Caco-2 (cell line): ENCODE measurements around the gene CEP20. TPM values are rescaled to one million over a fixed set of nuclear protein-coding genes. Genes with fewer than 3 reads are reported as not detected.
A peak's percentile ranks its signal among the peaks of the same experiment; 100 is the strongest.

Experiments used
- BruUV-seq: library from RNA; stranded (reverse); fragments of 400-500 nt; replicated peaks from 2 replicates; lab custom pipeline; 2021; lab: Mats Ljungman, UMichigan
- CTCF ChIA-PET: fragments of 300-600 bp; sonication (Branson Sonifier 250); formaldehyde crosslinking; loops from one replicate; lab custom pipeline; 2022; ENCODE audit warnings: antibody characterized with exemption; lab: Charles Lee
- POLR2A ChIA-PET: fragments of 300-600 bp; sonication (Branson Sonifier 250); formaldehyde crosslinking; loops from one replicate; lab custom pipeline; 2022; ENCODE audit warnings: antibody characterized with exemption; lab: Charles Lee
- DNase-seq, 2 experiments: peaks; one replicate each; pipeline versions ENCODE4 v3.0.0 to v3.0.0-alpha.2; 2020 to 2022
- H3K27me3 ChIP-seq: replicated peaks from 2 replicates; pipeline ENCODE4 v1.6.0; 2011; ENCODE audit warnings: low read length; ENCODE audit not compliant: control insufficient read depth, insufficient read depth
- H3K36me3 ChIP-seq: 2 replicates; pipeline ENCODE4 v1.5.1; 2011; ENCODE audit warnings: low read length; ENCODE audit not compliant: control insufficient read depth, insufficient read depth
- H3K4me1 ChIP-seq: fragments of 250-450 bp; sonication (Bioruptor Pico); 2 replicates; pipeline ENCODE4 v1.5.1; 2020; ENCODE audit warnings: mild to moderate bottlenecking
- H3K4me3 ChIP-seq: 2 replicates; pipeline ENCODE4 v1.5.1; 2011; ENCODE audit warnings: low read depth, mild to moderate bottlenecking, control low read depth, low read length
- H3K9me3 ChIP-seq: fragments of 250-450 bp; sonication (Bioruptor Pico); 2 replicates; pipeline ENCODE4 v1.5.1; 2020; ENCODE audit warnings: mild to moderate bottlenecking, moderate library complexity
- H3K27ac Mint-ChIP-seq: one replicate; pipeline ENCODE4 v1.8.0; 2022; ENCODE audit warnings: mixed read lengths; ENCODE audit not compliant: unreplicated experiment
- H3K27me3 Mint-ChIP-seq: one replicate; pipeline ENCODE4 v1.8.0; 2022; ENCODE audit warnings: mixed read lengths; ENCODE audit not compliant: insufficient read depth, unreplicated experiment
- H3K36me3 Mint-ChIP-seq: one replicate; pipeline ENCODE4 v1.8.0; 2022; ENCODE audit warnings: mild to moderate bottlenecking, mixed read lengths; ENCODE audit not compliant: insufficient read depth, unreplicated experiment
- H3K4me1 Mint-ChIP-seq: one replicate; pipeline ENCODE4 v1.8.0; 2022; ENCODE audit warnings: low read depth, mixed read lengths; ENCODE audit not compliant: unreplicated experiment
- H3K4me3 Mint-ChIP-seq: one replicate; pipeline ENCODE4 v1.8.0; 2022; ENCODE audit warnings: mild to moderate bottlenecking, moderate library complexity, mixed read lengths; ENCODE audit not compliant: unreplicated experiment
- H3K9me3 Mint-ChIP-seq: one replicate; pipeline ENCODE4 v1.8.0; 2022; ENCODE audit warnings: mixed read lengths; ENCODE audit not compliant: unreplicated experiment
- intact Hi-C: fragments of 100-400 bp; cut with micrococcal nuclease; formaldehyde crosslinking; loops from one replicate; pipeline ENCODE4 v1.10.0; 2022; ENCODE audit not compliant: unreplicated experiment
- total RNA-seq: library from RNA; stranded (reverse); gene quantifications from 2 replicates; pipeline ENCODE4 v1.2.3, GENCODE V29; 2022
- TF ChIP-seq, protein P1 (sequence below), 2 experiments: fragments of 200-600 bp in 1 of 2; IDR thresholded peaks; 1 replicate in 1 of 2; 2 replicates in 1 of 2; pipeline versions ENCODE4 v1.5.1 to v1.8.0; 2011 to 2022; ENCODE audit warnings: antibody characterized with exemption in 1 of 2, control low read depth in 1 of 2, inconsistent platforms in 1 of 2, low read depth in 1 of 2, low read length in 1 of 2, mild to moderate bottlenecking in 1 of 2, moderate library complexity in 1 of 2; ENCODE audit not compliant: insufficient read depth in 1 of 2, severe bottlenecking in 1 of 2, unreplicated experiment in 1 of 2

CEP20 gene
- total RNA-seq, 1 experiment from 2014 or later, result 26.0 TPM

DNA sequence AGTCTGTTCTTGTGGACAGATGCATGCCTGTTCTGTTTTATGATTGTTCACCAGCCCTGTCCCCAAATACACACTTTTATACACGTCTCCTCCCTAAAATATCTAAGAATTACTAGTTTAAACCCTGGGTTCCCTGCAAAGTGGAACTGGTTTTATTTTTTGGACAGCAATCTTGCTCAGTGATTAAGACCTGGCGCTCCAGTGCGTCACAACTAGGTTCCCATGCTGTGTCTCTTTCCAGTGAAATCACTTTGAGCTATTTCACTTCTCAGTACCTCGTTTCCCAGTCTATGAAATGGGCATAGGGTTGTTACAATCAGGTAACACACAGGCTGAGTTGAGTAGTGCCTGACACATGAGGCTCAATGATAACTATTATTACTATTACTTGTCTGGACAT is 1.1 kb downstream of the CEP20 start:
- ChIA-PET POLR2A (no interaction called here), CTCF (interaction anchor here (0.9 kb wide), 1 partner anchor 211 kb away, joined by 4 read pairs; no protein-coding TSS in a partner anchor)
- BruUV-seq, result no TSS peak
- peaks cover 6% of the 10 kb centered on the region for H3K4me1 Mint-ChIP-seq
- TF ChIP-seq, protein P1, sequence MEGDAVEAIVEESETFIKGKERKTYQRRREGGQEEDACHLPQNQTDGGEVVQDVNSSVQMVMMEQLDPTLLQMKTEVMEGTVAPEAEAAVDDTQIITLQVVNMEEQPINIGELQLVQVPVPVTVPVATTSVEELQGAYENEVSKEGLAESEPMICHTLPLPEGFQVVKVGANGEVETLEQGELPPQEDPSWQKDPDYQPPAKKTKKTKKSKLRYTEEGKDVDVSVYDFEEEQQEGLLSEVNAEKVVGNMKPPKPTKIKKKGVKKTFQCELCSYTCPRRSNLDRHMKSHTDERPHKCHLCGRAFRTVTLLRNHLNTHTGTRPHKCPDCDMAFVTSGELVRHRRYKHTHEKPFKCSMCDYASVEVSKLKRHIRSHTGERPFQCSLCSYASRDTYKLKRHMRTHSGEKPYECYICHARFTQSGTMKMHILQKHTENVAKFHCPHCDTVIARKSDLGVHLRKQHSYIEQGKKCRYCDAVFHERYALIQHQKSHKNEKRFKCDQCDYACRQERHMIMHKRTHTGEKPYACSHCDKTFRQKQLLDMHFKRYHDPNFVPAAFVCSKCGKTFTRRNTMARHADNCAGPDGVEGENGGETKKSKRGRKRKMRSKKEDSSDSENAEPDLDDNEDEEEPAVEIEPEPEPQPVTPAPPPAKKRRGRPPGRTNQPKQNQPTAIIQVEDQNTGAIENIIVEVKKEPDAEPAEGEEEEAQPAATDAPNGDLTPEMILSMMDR (IDR thresholded peaks at IDR 0.05; ENCODE audit: insufficient read depth in 1 of 2, low read depth in 1 of 2, low read length in 1 of 2, severe bottlenecking in 1 of 2, unreplicated experiment in 1 of 2), result no peak
- Histone ChIP-seq H3K4me3 (peak overlapping the region; percentile 87), H3K4me1 (peaks cover 4% of the 10 kb centered on the region; the same call in 1 of the 2 replicates), H3K9me3 (no peaks in the 10 kb centered on the region), H3K27me3 (no peaks in the 10 kb centered on the region), H3K36me3 (no peaks in the 10 kb centered on the region)
- peaks cover 16% of the 10 kb centered on the region for H3K36me3 Mint-ChIP-seq
- peak overlapping the region; percentile 95 for H3K27ac Mint-ChIP-seq
- intact Hi-C loops, result no loop called here
- no peaks in the 10 kb centered on the region for H3K27me3 Mint-ChIP-seq
- no peaks in the 10 kb centered on the region for H3K9me3 Mint-ChIP-seq
- peak overlapping the region; percentile 93 for H3K4me3 Mint-ChIP-seq
- no peak for DNase-seq

DNA sequence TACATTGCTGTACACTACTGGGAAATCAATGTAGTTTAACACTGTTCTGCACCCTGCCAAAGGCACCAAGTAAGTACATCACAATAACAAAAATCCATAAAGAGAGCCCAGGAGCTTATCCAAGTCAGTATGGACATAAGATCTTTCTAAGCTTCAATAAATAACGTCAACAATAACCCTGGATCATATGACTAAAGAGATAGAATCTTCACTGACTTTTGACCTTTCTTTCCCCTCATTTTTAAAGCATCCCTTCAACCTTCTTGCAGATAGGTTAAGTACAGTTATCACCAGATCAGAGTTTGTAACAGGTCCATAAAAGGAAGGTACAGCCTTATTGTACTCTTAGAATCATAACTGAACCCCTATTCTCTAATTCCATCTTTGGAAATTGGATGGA is 2.3 kb downstream of the CEP20 start:
- peaks cover 16% of the 10 kb centered on the region for H3K36me3 Mint-ChIP-seq
- peaks cover 6% of the 10 kb centered on the region for H3K4me1 Mint-ChIP-seq
- no peak overlapping the region for H3K27ac Mint-ChIP-seq
- no peak for DNase-seq
- H3K9me3 ChIP-seq, result no peaks in the 10 kb centered on the region
- intact Hi-C loops, result no loop called here
- H3K4me1 ChIP-seq, result peaks cover 4% of the 10 kb centered on the region; the same call in 1 of the 2 replicates
- no peaks in the 10 kb centered on the region for H3K27me3 Mint-ChIP-seq
- H3K4me3 ChIP-seq, result no peak overlapping the region
- H3K27me3 ChIP-seq, result no peaks in the 10 kb centered on the region
- no peak overlapping the region for H3K4me3 Mint-ChIP-seq
- H3K9me3 Mint-ChIP-seq, result no peaks in the 10 kb centered on the region
- H3K36me3 ChIP-seq, result no peaks in the 10 kb centered on the region
- ChIA-PET POLR2A (no interaction called here), CTCF (no interaction called here)
- BruUV-seq, result no TSS peak
- TF ChIP-seq, protein P1 (IDR thresholded peaks at IDR 0.05; ENCODE audit: insufficient read depth in 1 of 2, low read depth in 1 of 2, low read length in 1 of 2, severe bottlenecking in 1 of 2, unreplicated experiment in 1 of 2), result no peak

DNA sequence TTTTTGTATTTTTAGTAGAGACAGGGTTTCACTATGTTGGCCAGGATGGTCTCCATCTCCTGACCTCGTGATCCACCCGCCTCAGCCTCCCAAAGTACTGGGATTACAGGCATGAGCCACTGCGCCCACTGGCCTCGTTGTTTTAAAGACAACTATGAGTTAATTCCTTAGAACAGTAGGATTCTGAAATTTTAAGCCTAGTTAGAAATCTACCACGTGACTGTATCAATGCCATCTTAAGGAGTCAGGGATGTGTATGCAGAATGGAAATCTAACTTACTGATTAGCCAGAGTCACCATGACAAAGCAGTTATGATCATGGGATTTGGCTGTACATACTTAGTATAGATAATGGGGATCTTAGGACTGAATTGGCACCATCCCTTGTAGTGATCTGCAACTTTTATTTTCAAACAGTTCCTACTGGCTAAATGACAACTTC is 2.8 kb downstream of the CEP20 start:
- no peaks in the 10 kb centered on the region for H3K27me3 Mint-ChIP-seq
- H3K4me1 Mint-ChIP-seq, result peaks cover 6% of the 10 kb centered on the region
- peaks cover 16% of the 10 kb centered on the region for H3K36me3 Mint-ChIP-seq
- Histone ChIP-seq H3K36me3 (no peaks in the 10 kb centered on the region), H3K27me3 (no peaks in the 10 kb centered on the region), H3K4me3 (no peak overlapping the region), H3K9me3 (no peaks in the 10 kb centered on the region), H3K4me1 (peaks cover 4% of the 10 kb centered on the region; the same call in 1 of the 2 replicates)
- POLR2A ChIA-PET, result no interaction called here
- CTCF ChIA-PET, result no interaction called here
- no peak overlapping the region for H3K4me3 Mint-ChIP-seq
- H3K9me3 Mint-ChIP-seq, result no peaks in the 10 kb centered on the region
- intact Hi-C loops, result no loop called here
- H3K27ac Mint-ChIP-seq, result no peak overlapping the region
- BruUV-seq, result no TSS peak
- TF ChIP-seq, protein P1 (IDR thresholded peaks at IDR 0.05; ENCODE audit: insufficient read depth in 1 of 2, low read depth in 1 of 2, low read length in 1 of 2, severe bottlenecking in 1 of 2, unreplicated experiment in 1 of 2), result no peak
- DNase-seq, result no peak
